GM12891 (cell line): Measurements from ENCODE around the gene MUL1.
"Not testable (repeated sequence)": the region's sequence is repeated elsewhere in the genome, so short reads cannot be mapped to it uniquely, and the experiment has no call there.

Source experiments
- DNase-seq: peaks from one replicate; pipeline ENCODE4 v3.0.0; 2011; ENCODE audit warnings: low spot score; ENCODE audit not compliant: insufficient read length
- FAIRE-seq: peaks from 2 replicates; lab custom pipeline; 2011; peaks lifted over from hg19 to GRCh38; lab: Jason Lieb, UNC
- PAX5 ChIP-seq: IDR thresholded peaks from 2 replicates; pipeline ENCODE4 v1.6.1; 2011; ENCODE audit warnings: low read length, moderate library complexity, mild to moderate bottlenecking; ENCODE audit not compliant: insufficient read depth, severe bottlenecking
- POLR2A ChIP-seq: IDR thresholded peaks from 2 replicates; pipeline ENCODE4 v1.6.1; 2011; ENCODE audit warnings: low read depth, low read length, control low read depth
- POLR2AphosphoS5 ChIP-seq: IDR thresholded peaks from 2 replicates; pipeline ENCODE4 v1.6.1; 2011; ENCODE audit warnings: low read depth, low read length, control low read depth
- POU2F2 ChIP-seq: IDR thresholded peaks from 2 replicates; pipeline ENCODE4 v1.6.1; 2011; ENCODE audit warnings: low read depth, mild to moderate bottlenecking, control low read depth, low read length, moderate library complexity
- SPI1 ChIP-seq: IDR thresholded peaks from 2 replicates; pipeline ENCODE4 v1.6.1; 2011; ENCODE audit warnings: low read depth, low read length, control low read depth
- TAF1 ChIP-seq: IDR thresholded peaks from 2 replicates; pipeline ENCODE4 v1.6.1; 2011; ENCODE audit warnings: low read depth, low read length, control low read depth

MUL1 gene

DNA sequence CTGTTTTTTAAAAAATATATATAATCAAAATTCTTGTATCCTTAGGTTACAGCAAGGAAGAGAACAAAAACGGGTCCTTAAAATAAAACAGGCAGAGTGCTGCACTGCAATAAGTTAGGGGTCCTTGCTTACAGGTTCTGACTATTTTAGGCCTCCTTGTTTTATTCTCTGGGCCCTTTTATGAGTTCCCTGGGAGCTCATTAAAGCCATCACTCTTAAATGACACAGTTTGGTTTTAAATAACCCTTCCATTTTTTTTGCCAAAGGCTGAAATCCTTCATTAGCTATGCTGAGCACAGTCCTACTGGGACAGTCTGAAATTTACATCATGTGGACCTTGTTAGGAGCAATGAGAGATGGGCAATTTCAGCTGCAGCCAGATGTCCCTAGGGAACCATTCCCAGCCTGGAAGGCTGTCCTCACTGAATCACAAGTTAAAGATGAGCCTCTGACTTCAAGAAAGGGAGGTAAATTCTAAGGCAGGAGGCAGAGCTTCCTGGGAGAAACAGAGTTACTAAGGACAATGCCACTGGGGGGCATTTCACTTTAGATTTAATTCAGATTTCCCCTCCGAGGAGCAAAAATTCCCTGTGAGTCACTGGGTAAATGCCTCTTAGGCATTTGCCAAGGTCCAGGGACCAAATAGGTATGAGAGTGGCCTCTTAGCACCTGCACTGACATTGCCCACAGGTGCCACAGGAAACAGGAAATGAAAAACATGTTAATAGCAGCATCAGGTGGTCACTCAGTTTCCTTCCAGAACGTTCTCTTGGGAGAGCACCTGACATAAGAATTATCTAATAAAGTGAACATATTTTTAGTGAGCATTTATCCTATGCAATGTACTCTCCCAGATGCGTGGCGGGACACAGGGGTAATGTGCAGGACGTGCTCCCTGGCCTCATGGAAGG lies 3.8 kb upstream of the MUL1 start:
- FAIRE-seq (no peak), DNase-seq (no peak)
- TF ChIP-seq POLR2A, result no peak
- TF ChIP-seq SPI1, result peak; percentile 58

DNA sequence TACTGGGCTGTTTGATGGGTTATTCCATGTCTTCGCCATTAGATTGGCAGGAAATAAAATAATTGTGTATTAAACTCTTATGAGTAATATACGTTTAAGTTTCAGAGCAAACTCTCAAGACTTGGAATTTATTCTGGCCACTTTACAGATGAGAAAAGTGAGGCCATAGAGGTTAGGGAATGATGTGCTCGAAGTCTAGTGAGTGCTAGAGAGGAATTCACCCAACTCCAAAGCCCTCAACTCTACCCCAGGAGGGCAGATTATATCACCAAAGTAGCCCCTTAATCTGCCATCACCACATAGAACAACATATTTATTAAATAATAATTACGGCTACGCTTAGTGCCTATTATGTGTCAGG lies 440 bp upstream of the MUL1 start:
- FAIRE-seq, result no peak
- TF ChIP-seq POU2F2, result no peak
- TF ChIP-seq SPI1, result no peak
- TF ChIP-seq TAF1, result no peak
- no peak for TF ChIP-seq POLR2A
- no peak for TF ChIP-seq POLR2AphosphoS5
- TF ChIP-seq PAX5, result no peak
- DNase-seq, result no peak

GRCh38 chr1:20507248-20507563 lies 745 bp downstream of the MUL1 start:
- no peak for DNase-seq
- TF ChIP-seq PAX5 (no peak), SPI1 (no peak), POLR2A (no peak), TAF1 (no peak), POLR2AphosphoS5 (no peak), POU2F2 (no peak)
- peak; percentile 55 for FAIRE-seq

- FAIRE-seq (no peak), DNase-seq (no peak)
- no peak for TF ChIP-seq SPI1
- TF ChIP-seq POLR2AphosphoS5, result no peak
- no peak for TF ChIP-seq POLR2A
- TF ChIP-seq TAF1, result no peak
- TF ChIP-seq PAX5, result no peak
- TF ChIP-seq POU2F2, result no peak
These were observed 2.5 kb downstream of the MUL1 start for GRCh38 chr1:20505488-20505887.

- no peak for DNase-seq
- TF ChIP-seq TAF1 (no peak), SPI1 (no peak), PAX5 (no peak), POU2F2 (no peak), POLR2AphosphoS5 (no peak), POLR2A (no peak)
- FAIRE-seq, result no peak
These were observed 7.2 kb downstream of the MUL1 start for GRCh38 chr1:20500716-20501115.

- DNase-seq (no peak), FAIRE-seq (no peak)
- TF ChIP-seq PAX5, result no peak
- no peak for TF ChIP-seq TAF1
- no peak for TF ChIP-seq POLR2A
- TF ChIP-seq POLR2AphosphoS5, result no peak
- no peak for TF ChIP-seq POU2F2
- no peak for TF ChIP-seq SPI1
These were observed 8.2 kb downstream of the MUL1 start for GRCh38 chr1:20499718-20500117.

DNA sequence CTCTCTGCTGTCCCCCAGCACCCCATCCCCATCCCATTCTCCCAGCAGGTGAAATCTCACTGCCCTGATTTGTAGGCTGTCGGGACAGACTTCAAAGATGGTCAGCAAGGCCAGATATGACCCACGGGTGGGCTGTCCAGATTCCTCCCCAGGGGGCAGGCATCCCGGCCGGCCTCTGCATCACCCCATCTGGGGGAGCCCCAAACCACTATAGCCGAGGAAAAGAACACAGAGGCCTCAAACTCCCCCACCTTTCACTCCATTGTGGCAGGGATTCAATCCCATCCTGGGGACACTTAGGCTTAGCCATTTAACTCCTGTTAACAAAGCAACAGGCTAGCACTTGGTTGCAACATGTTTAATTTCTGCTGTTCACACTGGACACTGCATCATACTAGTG lies 8.8 kb downstream of the MUL1 start:
- FAIRE-seq (no peak), DNase-seq (no peak)
- TF ChIP-seq POLR2AphosphoS5, result no peak

- no peak for DNase-seq
- FAIRE-seq, result no peak
- no peak for TF ChIP-seq SPI1
- no peak for TF ChIP-seq PAX5
These were observed 9.8 kb downstream of the MUL1 start for GRCh38 chr1:20498116-20498515.

DNA sequence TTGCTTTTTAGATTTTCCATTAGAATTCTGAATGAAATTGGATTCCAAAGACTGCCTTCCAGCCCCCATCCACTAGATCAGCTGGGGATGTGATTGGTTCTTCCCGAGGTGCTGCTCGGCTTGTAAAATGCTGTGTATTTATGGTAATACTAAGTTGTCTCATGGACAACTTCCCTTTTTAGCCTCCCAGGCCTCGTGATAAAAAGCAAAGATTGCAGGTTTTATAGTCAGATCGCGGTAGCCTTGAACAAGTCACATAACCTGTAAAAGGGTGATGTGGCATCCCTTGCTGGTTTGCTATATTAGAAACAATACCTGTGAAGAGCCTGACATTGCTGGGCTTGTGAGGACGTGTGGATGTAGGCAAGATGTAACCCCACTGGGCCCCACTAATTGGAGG lies 10.4 kb downstream of the MUL1 start:
- TF ChIP-seq POLR2A (no peak), TAF1 (no peak), PAX5 (no peak), SPI1 (no peak), POU2F2 (no peak), POLR2AphosphoS5 (no peak)

DNA sequence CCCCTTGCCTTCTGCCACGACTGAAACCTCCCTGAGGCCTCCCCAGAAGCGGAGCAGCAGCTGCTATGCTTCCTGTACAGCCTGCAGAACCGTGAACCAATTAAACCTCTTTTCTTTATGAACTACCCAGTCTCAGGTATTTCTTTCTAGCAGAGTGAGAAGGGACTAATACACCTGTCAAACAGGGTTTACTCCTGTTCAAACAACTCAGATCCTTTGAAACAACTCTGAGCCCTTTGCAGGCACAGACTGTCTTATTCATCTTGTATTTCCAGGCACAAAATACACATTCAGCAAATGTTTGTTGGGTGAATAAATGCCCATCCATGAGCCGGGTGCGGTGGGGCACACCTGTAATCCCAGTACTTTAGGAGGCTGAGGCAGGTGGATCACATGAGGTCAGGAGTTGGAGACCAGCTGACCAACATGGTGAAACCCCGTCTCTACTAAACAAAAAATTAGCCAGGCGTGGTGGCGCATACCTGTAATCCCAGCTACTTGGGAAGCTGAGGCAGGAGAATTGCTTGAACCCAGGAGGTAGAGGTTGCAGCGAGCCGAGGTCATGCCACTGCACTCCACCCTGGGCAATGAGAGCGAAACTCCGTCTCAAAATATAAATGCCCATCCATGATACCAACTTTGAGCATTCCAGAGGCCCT lies 11.1 kb downstream of the MUL1 start:
- not testable (repeated sequence) for FAIRE-seq, DNase-seq
- peak; percentile 20; the same call in 1 of the 2 replicates for TF ChIP-seq POLR2A

More for the DNA sequence above, 10.4 kb downstream of the MUL1 start:
- FAIRE-seq (no peak), DNase-seq (no peak)
